IMR-90 (cell line): ENCODE results near the gene DSG3. TPM values are rescaled to one million over a fixed set of nuclear protein-coding genes. Genes with fewer than 3 reads are reported as not detected.

Experiments used
- ATAC-seq: fragments of 200-7000 bp; cut with Tn5 transposase; 2 replicates; pipeline ENCODE4 v1.9.1; 2020; ENCODE audit warnings: low read depth, mild to moderate bottlenecking, moderate library complexity
- BruUV-seq: library from RNA; stranded (reverse); fragments of 400-500 nt; replicated peaks from 2 replicates; lab custom pipeline; 2021; lab: Mats Ljungman, UMichigan
- CTCF ChIA-PET: fragments of 300-600 bp; formaldehyde crosslinking; extraction: SDS; loops from one replicate; lab custom pipeline; 2021; ENCODE audit warnings: antibody characterized with exemption; lab: Yijun Ruan, JAX
- POLR2A ChIA-PET: fragments of 300-600 bp; sonication (Branson Sonifier 250); formaldehyde crosslinking; loops from one replicate; lab custom pipeline; 2022; ENCODE audit warnings: antibody characterized with exemption; ENCODE audit not compliant: unreplicated experiment; lab: Charles Lee
- DNase-seq: peaks from one replicate; pipeline ENCODE4 v3.0.0; 2013
- H2AFZ ChIP-seq: replicated peaks from 2 replicates; pipeline ENCODE3; 2013; ENCODE audit warnings: low read length, mild to moderate bottlenecking; ENCODE audit not compliant: poor library complexity
- H2AK5ac ChIP-seq: 2 replicates; pipeline ENCODE4 v1.6.1; 2013; ENCODE audit warnings: low read depth, low read length, inconsistent platforms
- H2AK9ac ChIP-seq: replicated peaks from 2 replicates; pipeline ENCODE3; 2013; ENCODE audit warnings: mild to moderate bottlenecking, low read depth, low read length, moderate library complexity; ENCODE audit not compliant: poor library complexity
- H2BK120ac ChIP-seq: 2 replicates; pipeline ENCODE4 v1.6.1; 2013; ENCODE audit warnings: low read depth, low read length, inconsistent platforms
- H2BK15ac ChIP-seq: 3 replicates; pipeline ENCODE4 v1.6.1; 2013; ENCODE audit warnings: low read depth, low read length, inconsistent platforms
- H2BK20ac ChIP-seq: 2 replicates; pipeline ENCODE4 v1.6.1; 2013; ENCODE audit warnings: low read depth, mild to moderate bottlenecking, inconsistent platforms, low read length, moderate library complexity
- H2BK5ac ChIP-seq: 2 replicates; pipeline ENCODE4 v1.6.1; 2013; ENCODE audit warnings: mild to moderate bottlenecking, low read depth, low read length, inconsistent platforms; ENCODE audit not compliant: poor library complexity, severe bottlenecking
- H3K14ac ChIP-seq: replicated peaks from 2 replicates; pipeline ENCODE4 v1.6.1; 2013; ENCODE audit warnings: low read depth, low read length, inconsistent platforms
- H3K18ac ChIP-seq: 2 replicates; pipeline ENCODE4 v1.6.1; 2013; ENCODE audit warnings: low read depth, low read length, control low read depth
- H3K23ac ChIP-seq: 2 replicates; pipeline ENCODE4 v1.6.1; 2013; ENCODE audit warnings: low read depth, low read length, inconsistent platforms
- H3K27ac ChIP-seq: 2 replicates; pipeline ENCODE4 v1.5.1; 2013; ENCODE audit warnings: mild to moderate bottlenecking, control low read depth, low read length; ENCODE audit not compliant: insufficient read depth
- H3K27me3 ChIP-seq: 2 replicates; pipeline ENCODE4 v1.6.1; 2013; ENCODE audit warnings: low read length; ENCODE audit not compliant: control insufficient read depth, insufficient read depth
- H3K36me3 ChIP-seq: 2 replicates; pipeline ENCODE4 v1.6.1; 2013; ENCODE audit warnings: low read length, mixed read lengths; ENCODE audit not compliant: control insufficient read depth, insufficient read depth
- H3K4ac ChIP-seq: 2 replicates; pipeline ENCODE4 v1.6.1; 2013; ENCODE audit warnings: low read depth, low read length, inconsistent platforms
- H3K4me1 ChIP-seq: 2 replicates; pipeline ENCODE4 v1.6.1; 2013; ENCODE audit warnings: low read length, mixed read lengths; ENCODE audit not compliant: control insufficient read depth, insufficient read depth
- H3K4me2 ChIP-seq: 2 replicates; pipeline ENCODE4 v1.6.1; 2013; ENCODE audit warnings: low read depth, mild to moderate bottlenecking, control low read depth, low read length, moderate library complexity
- H3K4me3 ChIP-seq: 2 replicates; pipeline ENCODE4 v1.5.1; 2013; ENCODE audit warnings: low read depth, mild to moderate bottlenecking, control low read depth, low read length, moderate library complexity; ENCODE audit not compliant: insufficient read depth
- H3K56ac ChIP-seq: 2 replicates; pipeline ENCODE4 v1.6.1; 2013; ENCODE audit warnings: low read length, inconsistent platforms; ENCODE audit not compliant: insufficient read depth; ENCODE audit errors: extremely low read depth
- H3K79me1 ChIP-seq, 2 experiments: 2 replicates each; pipeline ENCODE4 v1.6.1; 2013; ENCODE audit warnings: low read length in 2 of 2, inconsistent platforms in 1 of 2, low read depth in 1 of 2
- H3K9ac ChIP-seq: 2 replicates; pipeline ENCODE4 v1.6.1; 2013; ENCODE audit warnings: low read depth, low read length, control low read depth
- H3K9me1 ChIP-seq: 2 replicates; pipeline ENCODE4 v1.6.1; 2013; ENCODE audit warnings: low read length, inconsistent platforms; ENCODE audit not compliant: insufficient read depth
- H3K9me3 ChIP-seq: 2 replicates; pipeline ENCODE4 v1.6.1; 2013; ENCODE audit warnings: low read length; ENCODE audit not compliant: control insufficient read depth, insufficient read depth
- H4K20me1 ChIP-seq: 2 replicates; pipeline ENCODE4 v1.6.1; 2013; ENCODE audit warnings: low read length, inconsistent platforms; ENCODE audit not compliant: insufficient read depth
- H4K5ac ChIP-seq: 2 replicates; pipeline ENCODE4 v1.6.1; 2013; ENCODE audit warnings: mild to moderate bottlenecking, low read depth, low read length, control low read depth
- H4K8ac ChIP-seq, 2 experiments: 2 replicates each; pipeline ENCODE4 v1.6.1; 2013; ENCODE audit warnings: low read depth in 2 of 2, low read length in 2 of 2, control low read depth in 1 of 2, inconsistent platforms in 1 of 2
- H4K91ac ChIP-seq: 2 replicates; pipeline ENCODE4 v1.6.1; 2013; ENCODE audit warnings: low read depth, low read length, inconsistent platforms; ENCODE audit not compliant: insufficient read depth
- BHLHE40 ChIP-seq: fragments of 150-350 bp; IDR thresholded peaks from 2 replicates; pipeline ENCODE4 v1.6.1; 2016; ENCODE audit warnings: mild to moderate bottlenecking, low read depth, low read length
- ELK1 ChIP-seq: fragments of 150-350 bp; IDR thresholded peaks from 2 replicates; pipeline ENCODE4 v1.6.1; 2016; ENCODE audit warnings: low read depth, mild to moderate bottlenecking, low read length, moderate library complexity, borderline replicate concordance
- FOS ChIP-seq: fragments of 150-350 bp; IDR thresholded peaks from 2 replicates; pipeline ENCODE4 v1.6.1; 2016; ENCODE audit warnings: low read depth, low read length
- NFE2L2 ChIP-seq: fragments of 150-350 bp; IDR thresholded peaks from 2 replicates; pipeline ENCODE4 v1.6.1; 2016; ENCODE audit warnings: low read depth, mild to moderate bottlenecking, low read length
- RAD21 ChIP-seq: IDR thresholded peaks from 2 replicates; pipeline ENCODE4 v1.6.1; 2012; ENCODE audit warnings: low read length, improper control_type of control experiment
- SMC3 ChIP-seq: fragments of 150-350 bp; IDR thresholded peaks from 2 replicates; pipeline ENCODE4 v1.6.1; 2016; ENCODE audit warnings: low read depth, mild to moderate bottlenecking, antibody characterized with exemption, low read length, moderate library complexity
- dilution Hi-C: fragments of 300-500 bp; cut with HindIII; formaldehyde crosslinking; loops from one replicate; pipeline ENCODE4 v1.14.3; 2018; ENCODE audit warnings: low sequenced_read_pairs; ENCODE audit not compliant: unreplicated experiment
- in situ Hi-C: fragments of 300-500 bp; cut with MboI; formaldehyde crosslinking; loops from 3 replicates; pipeline ENCODE4 v1.14.3; 2019; ENCODE audit warnings: low sequenced_read_pairs, inconsistent platforms, mixed read lengths
- intact Hi-C: fragments of 100-400 bp; cut with micrococcal nuclease; formaldehyde crosslinking; loops from 2 replicates; pipeline ENCODE4 v1.10.0; 2022
- polyA plus RNA-seq, 3 experiments: library from polyadenylated mRNA; depleted of rRNA; stranded (reverse); fragments of >200 nt; gene quantifications; 2 replicates each; pipeline ENCODE4 v1.2.3, GENCODE V29; 2012; ENCODE audit warnings: low replicate concordance in 1 of 3
- total RNA-seq: library from RNA; depleted of rRNA; stranded (reverse); fragments of >200 nt; gene quantifications from 2 replicates; pipeline ENCODE4 v1.2.3, GENCODE V29; 2012

The DSG3 gene
- total and polyA plus RNA-seq, 2 of the 4 experiments (the other 2 are of a cell fraction), result not detected

GRCh38 chr18:31491586-31491985, 44.0 kb downstream of the DSG3 start:
- Histone ChIP-seq H4K8ac (no peak overlapping the region), H3K36me3 (no peaks in the 10 kb centered on the region), H2BK5ac (no peak overlapping the region), H3K56ac (no peak overlapping the region), H3K4me2 (no peak overlapping the region), H2AK5ac (no peak overlapping the region), H4K20me1 (no peaks in the 10 kb centered on the region), H2AK9ac (no peak overlapping the region), H2BK15ac (no peak overlapping the region), H4K91ac (no peak overlapping the region), H3K9me3 (no peaks in the 10 kb centered on the region), H2BK120ac (no peak overlapping the region), H3K27me3 (no peaks in the 10 kb centered on the region), H2AFZ (no peak overlapping the region), H3K18ac (no peak overlapping the region), H3K23ac (no peak overlapping the region), H3K27ac (no peak overlapping the region), H3K9ac (no peak overlapping the region), H2BK20ac (no peak overlapping the region), H4K5ac (no peak overlapping the region), H3K4me3 (no peak overlapping the region), H3K4me1 (0 out of 2 replicates have a peak, but pooled peaks cover 2% of the 10 kb centered on the region), H3K79me1 (no peaks in the 10 kb centered on the region), H3K14ac (no peak overlapping the region), H3K4ac (no peak overlapping the region), H3K9me1 (no peaks in the 10 kb centered on the region)
- DNase-seq, result no peak
- no peak for ATAC-seq
- ChIA-PET POLR2A (no interaction called here), CTCF (no interaction called here)
- BruUV-seq, result no TSS peak
- intact Hi-C loops, result no loop called here
- no peak for TF ChIP-seq NFE2L2
- TF ChIP-seq RAD21, result no peak
- TF ChIP-seq SMC3, result no peak
- no peak for TF ChIP-seq ELK1
- TF ChIP-seq BHLHE40, result no peak
- TF ChIP-seq FOS, result no peak
- dilution Hi-C loops, result no loop called here
- in situ Hi-C loops, result no loop called here
